GM18870 (cell line): ENCODE results near the gene SGSM1.

Source experiments
- ATAC-seq: cut with Tn5 transposase; IDR thresholded peaks from one replicate; pipeline ENCODE4 v1.9.1; 2021; ENCODE audit warnings: moderate library complexity; ENCODE audit not compliant: unreplicated experiment

The SGSM1 gene

DNA sequence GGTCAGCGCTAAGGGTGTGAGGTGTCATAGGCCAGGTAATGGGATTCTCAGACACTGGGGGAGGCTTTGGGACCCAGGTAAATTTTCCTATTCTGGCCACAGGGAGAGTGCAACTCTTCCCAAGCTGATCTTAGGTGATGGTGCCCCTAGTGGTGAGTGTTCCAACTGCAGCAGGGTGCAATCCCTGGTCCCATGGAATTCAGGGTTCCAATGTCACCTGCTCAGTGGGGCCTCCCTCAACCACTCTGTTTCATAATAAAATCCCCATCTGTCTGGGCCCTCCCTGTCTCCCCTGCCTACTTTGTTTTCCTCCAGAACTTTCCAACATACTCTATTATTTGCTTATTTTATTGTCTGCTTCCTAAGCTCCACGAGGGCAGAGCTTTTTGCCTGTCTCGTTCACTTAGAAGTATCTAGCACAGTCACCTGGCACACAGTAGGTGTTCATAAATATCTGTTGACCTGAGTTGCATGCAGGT, 2.9 kb upstream of the SGSM1 start:
- ATAC-seq = no peak

DNA sequence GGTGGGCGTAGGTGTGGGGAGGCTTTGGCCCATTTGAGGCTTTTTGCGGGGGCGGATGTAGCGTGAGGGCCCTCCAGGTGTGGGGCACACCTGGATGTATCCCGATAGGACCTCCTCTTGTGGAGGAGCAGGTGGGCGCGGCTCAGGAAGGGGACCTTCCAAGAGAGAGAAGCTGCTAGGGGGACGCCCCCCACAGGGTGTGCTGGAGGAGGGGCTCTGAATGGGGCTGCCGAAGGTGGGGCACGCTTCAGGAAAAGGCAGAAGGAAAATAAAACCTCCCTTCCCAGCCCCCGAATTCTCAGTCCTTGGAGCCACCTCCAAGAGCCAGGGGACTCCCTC, 621 bp downstream of the SGSM1 start:
- no peak for ATAC-seq

GRCh38 chr22:24807284-24807950, 1.4 kb downstream of the SGSM1 start:
- ATAC-seq = no peak

DNA sequence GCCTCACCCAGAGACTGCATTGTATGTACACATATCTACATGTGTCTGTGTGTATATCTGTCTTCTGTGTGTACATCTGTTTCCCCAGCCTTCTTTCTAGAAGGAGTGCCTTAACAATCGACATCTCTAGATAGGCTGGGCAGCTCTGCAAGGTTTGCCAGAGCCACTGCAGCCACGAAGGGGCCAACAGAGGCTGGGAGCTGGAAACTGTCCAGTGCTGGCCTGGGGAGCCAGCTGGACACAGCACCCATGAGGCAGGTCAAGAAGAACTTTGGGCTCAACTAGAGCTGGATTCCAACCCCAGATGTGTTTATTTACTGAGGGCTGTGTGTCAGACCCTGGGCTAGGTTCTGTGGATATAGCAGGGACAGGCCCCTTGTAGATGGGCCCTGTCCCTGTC, 3.3 kb downstream of the SGSM1 start:
- no peak for ATAC-seq

DNA sequence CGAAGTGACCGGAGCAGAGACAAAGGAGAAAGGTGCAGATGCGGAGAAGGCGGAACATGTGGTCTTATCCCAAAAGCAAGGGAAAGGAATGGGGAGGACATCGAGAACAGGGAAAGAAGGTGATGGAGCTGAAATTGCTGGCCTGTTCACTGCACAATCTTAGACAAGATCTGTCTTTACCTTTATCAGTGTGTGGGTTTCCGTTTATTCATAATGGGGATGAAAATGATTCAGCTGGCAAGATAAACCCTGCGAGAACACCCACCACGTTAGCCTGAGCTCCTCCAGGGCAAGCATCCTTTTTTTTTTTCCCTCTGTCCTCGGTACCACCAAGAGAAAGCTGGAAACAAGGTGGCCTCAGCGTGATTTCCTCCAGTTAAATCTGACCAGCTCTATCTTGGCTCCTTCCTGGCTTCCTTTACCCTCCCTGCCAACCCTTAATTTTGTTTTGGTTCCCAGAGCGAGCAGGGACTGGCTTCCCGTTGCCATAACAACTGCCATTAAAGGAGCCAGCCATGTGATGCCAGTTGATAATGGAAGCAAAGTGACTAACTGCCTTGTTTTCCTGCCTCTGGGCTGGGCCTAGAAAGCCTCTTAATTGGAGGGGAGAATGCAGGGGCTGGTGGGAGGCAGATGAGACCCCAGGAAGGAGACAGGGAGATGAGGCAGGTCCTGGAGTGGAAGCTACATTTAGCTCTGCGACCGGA, 4.2 kb downstream of the SGSM1 start:
- ATAC-seq = no peak

DNA sequence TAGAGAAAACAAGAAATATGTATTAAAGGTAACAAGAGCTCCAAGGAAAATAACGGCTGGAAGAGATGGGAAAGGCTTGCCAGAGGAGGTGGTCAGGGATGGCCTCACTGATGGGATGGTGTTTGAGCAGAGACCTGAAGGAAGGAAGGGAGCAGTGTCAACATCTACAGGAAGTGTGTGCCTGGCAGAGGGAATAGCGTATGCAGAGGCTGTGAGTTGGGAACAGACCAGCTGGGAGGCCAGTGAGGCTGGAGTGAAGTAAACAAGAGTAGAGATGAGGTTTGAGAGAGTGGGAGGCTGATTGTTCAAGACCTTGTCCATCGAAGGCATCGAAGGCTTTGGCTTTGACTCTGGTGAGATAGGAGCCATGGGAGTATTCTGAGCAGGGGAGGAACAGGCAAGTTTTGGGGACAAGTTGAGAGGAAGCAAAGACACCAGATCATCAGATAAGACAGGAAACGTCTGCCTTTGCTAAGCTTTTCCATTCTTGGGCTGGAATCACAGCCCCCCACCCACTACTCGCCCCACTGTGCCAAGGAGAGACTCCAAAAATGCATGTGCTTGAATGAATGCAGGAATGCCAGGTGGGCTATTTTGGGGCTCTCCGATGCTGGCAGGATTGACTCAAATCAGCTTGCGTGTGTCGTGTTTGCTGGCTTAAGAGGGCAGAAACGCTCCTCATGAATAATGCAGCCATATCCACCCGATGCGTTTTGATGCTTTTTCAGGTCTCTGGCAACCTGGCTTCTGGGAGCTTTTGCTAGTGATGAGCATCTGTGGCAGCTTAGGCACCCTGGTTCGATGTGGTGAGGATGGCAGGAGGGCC, 7.2 kb downstream of the SGSM1 start:
- no peak for ATAC-seq

DNA sequence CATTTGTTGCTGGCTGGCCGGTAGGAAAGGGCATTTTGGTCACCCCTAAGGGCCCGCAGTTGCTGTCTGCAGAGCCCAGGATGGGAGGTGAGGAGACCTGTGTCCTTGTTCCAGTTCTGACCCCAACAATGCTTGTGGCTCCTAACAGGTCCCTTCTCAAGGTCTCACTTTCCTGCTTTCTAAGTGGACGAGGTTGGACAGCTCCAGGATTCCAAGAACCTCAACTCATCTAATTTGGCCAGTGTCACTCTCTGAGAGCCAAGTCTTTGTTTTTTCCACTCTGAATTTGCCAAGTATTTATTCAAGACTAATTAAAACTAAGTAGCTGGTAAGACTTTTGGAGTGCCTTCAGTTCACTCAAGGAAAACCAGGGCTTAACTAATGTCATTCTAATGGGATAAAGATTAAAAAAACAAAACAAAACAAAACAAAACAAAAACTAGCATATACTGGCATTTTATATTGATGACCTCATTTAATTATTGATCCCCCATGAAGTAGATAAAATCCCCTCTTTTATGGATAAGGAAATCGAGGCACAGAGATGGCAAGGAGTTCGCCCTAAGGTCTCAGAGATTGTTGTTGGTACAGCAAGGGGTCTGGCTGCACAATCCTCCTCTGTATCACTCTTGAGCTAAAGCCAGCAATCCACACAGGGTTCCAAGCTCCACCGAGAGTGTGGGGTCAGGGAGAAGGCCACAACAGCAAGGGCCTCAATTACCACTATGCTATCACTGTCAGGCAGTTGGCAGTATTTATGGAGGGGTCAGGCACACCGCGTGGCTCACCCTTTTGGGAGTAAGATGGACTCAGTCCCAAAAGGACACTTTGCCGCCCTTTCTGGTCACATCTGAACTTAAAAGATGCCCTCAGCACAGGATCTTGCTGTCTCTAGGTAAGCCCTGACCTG, 8.1 kb downstream of the SGSM1 start:
- ATAC-seq = no peak

DNA sequence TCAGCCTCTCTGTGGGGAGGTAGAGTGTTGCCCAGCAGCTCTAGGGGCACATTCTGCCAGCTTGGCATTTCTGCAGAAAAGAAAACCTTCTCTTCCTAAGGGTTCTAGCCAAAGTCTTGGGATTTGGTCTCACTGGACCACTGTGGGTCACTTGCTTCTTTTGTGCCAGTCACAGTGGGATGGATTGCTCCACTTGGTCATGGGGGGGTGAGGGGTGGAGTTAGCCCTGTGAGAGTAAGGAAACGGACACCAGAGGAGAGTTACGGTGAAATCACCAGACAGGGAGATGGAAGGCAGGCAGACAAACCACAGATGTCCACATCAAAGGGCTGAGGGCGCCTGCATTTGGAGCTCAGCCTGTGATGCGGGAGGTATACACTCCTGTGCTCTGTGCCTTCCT, 10.8 kb downstream of the SGSM1 start:
- no peak for ATAC-seq

- ATAC-seq = no peak
Observed at GRCh38 chr22:24819487-24819886, 13.5 kb downstream of the SGSM1 start.

- no peak for ATAC-seq
Observed at GRCh38 chr22:24819911-24820461, 14.0 kb downstream of the SGSM1 start.

- no peak for ATAC-seq
Observed at GRCh38 chr22:24822471-24822870, 16.5 kb downstream of the SGSM1 start.

- ATAC-seq = no peak
Observed at GRCh38 chr22:24823787-24824186, 17.8 kb downstream of the SGSM1 start.

- no peak for ATAC-seq
Observed at GRCh38 chr22:24824250-24824649, 18.2 kb downstream of the SGSM1 start.

DNA sequence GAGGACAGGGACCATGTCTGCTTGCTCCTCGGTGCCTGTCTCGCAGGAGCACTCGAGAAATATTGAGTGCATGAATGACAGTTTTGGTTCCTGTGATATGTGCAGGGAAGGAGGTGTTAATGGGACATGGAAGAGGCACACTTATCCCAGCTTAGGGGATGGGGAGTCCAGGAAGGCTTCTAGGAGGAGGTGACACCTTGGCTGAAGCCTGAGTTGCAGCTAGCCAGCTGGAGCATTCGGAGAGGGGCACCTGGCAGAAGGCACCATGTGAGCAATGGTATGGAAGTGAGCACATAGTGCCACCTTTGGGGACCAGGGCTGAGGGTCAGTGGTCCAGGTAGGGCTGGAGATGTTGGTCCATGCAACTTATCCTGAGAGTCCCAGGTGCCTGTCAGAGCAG, 18.9 kb downstream of the SGSM1 start:
- no peak for ATAC-seq

GRCh38 chr22:24826710-24827285, 20.8 kb downstream of the SGSM1 start:
- no peak for ATAC-seq

- no peak for ATAC-seq
Observed at GRCh38 chr22:24827296-24827695, 21.3 kb downstream of the SGSM1 start.

- no peak for ATAC-seq
Observed at GRCh38 chr22:24830205-24830979, 24.4 kb downstream of the SGSM1 start.

- no peak for ATAC-seq
Observed at GRCh38 chr22:24831687-24832086, 25.7 kb downstream of the SGSM1 start.

DNA sequence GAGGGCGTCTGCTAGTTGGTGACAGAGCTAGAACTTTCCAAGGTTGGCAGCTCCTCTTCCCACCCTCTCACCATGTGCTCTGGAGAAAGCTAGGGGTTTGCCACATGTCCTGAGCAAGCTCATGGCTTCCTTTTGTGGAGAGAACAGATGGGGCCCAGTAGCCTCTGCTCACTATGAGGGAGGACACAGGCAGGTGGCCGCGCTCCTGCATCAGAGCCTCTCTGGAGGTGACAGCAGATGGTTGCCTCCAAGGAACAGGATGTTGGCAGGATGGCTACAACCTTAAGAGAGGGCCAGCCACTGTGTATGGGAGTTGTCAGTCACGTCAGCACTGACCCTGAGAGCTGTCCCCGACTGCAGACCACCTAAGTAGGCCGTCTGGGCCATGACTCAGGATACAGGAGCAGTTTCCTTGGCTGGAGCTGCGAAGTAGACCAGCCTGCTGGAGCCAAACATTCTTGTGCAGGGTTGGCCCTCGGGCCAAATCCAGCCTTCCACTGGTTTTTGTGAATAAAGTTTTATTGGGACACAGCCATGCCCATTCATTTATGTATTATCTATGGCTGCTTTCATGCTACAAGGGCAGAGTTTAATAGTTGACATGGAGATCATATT, 28.0 kb downstream of the SGSM1 start:
- ATAC-seq = no peak
